Panc1 (cell line): ENCODE results near the gene KRT86. TPM values are rescaled to one million over a fixed set of nuclear protein-coding genes. Genes with fewer than 3 reads are reported as not detected.

ENCODE experiments used
- ATAC-seq: fragments of 200-7000 bp; cut with Tn5 transposase; 2 replicates; pipeline ENCODE4 v1.9.1; 2020; ENCODE audit warnings: mild to moderate bottlenecking, moderate library complexity
- BruUV-seq: library from RNA; stranded (reverse); fragments of 400-500 nt; replicated peaks from 2 replicates; lab custom pipeline; 2021; lab: Mats Ljungman, UMichigan
- CTCF ChIA-PET: fragments of 300-600 bp; sonication (Branson Sonifier 250); formaldehyde crosslinking; loops from one replicate; lab custom pipeline; 2022; ENCODE audit warnings: antibody characterized with exemption; lab: Charles Lee
- POLR2A ChIA-PET: fragments of 300-600 bp; sonication (Branson Sonifier 250); formaldehyde crosslinking; loops from one replicate; lab custom pipeline; 2022; ENCODE audit warnings: antibody characterized with exemption; lab: Charles Lee
- DNase-seq: peaks from one replicate; pipeline ENCODE4 v3.0.0-alpha.2; 2010; ENCODE audit warnings: low read depth, low spot score
- H3K27ac ChIP-seq: 2 replicates; pipeline ENCODE4 v1.5.1; 2011; ENCODE audit warnings: mild to moderate bottlenecking, low read length, inconsistent platforms
- H3K27me3 ChIP-seq: fragments of 200-500 bp; sonication (Bioruptor generic); 2 replicates; pipeline ENCODE4 v1.6.0; 2014; ENCODE audit warnings: low read length, inconsistent platforms; ENCODE audit not compliant: control insufficient read depth, insufficient read depth
- H3K36me3 ChIP-seq: fragments of 200-500 bp; sonication (Bioruptor generic); 2 replicates; pipeline ENCODE4 v1.5.1; 2014; ENCODE audit warnings: inconsistent platforms, mild to moderate bottlenecking, low read length, moderate library complexity; ENCODE audit not compliant: control insufficient read depth, insufficient read depth
- H3K4me1 ChIP-seq: 2 replicates; pipeline ENCODE4 v1.5.1; 2011; ENCODE audit warnings: inconsistent platforms, mild to moderate bottlenecking, low read length, moderate library complexity; ENCODE audit not compliant: control insufficient read depth, insufficient read depth
- H3K4me3 ChIP-seq, 2 experiments: 2 replicates each; pipeline ENCODE4 v1.5.1; 2011 to 2012; ENCODE audit warnings: low read depth in 2 of 2, low read length in 2 of 2, mild to moderate bottlenecking in 2 of 2, inconsistent platforms in 1 of 2, moderate library complexity in 1 of 2
- H3K9me3 ChIP-seq: fragments of 200-500 bp; sonication (Bioruptor generic); 2 replicates; pipeline ENCODE4 v1.5.1; 2014; ENCODE audit warnings: low read depth, mild to moderate bottlenecking, inconsistent platforms, low read length, moderate library complexity; ENCODE audit not compliant: control insufficient read depth, insufficient read depth
- CTCF ChIP-seq: fragments of 450-650 bp; IDR thresholded peaks from 2 replicates; pipeline ENCODE4 v1.5.1; 2017; ENCODE audit warnings: mild to moderate bottlenecking
- POLR2AphosphoS5 ChIP-seq: IDR thresholded peaks from 2 replicates; pipeline ENCODE4 v1.6.1; 2012; ENCODE audit warnings: mild to moderate bottlenecking, low read depth, low read length, moderate library complexity
- SIN3A ChIP-seq: IDR thresholded peaks from 2 replicates; pipeline ENCODE4 v1.6.1; 2012; ENCODE audit warnings: low read depth, mild to moderate bottlenecking, low read length, moderate library complexity, borderline replicate concordance; ENCODE audit not compliant: insufficient read depth
- TCF7L2 ChIP-seq: IDR thresholded peaks from 2 replicates; pipeline ENCODE4 v1.6.1; 2011; ENCODE audit warnings: mild to moderate bottlenecking, low read depth, low read length, inconsistent platforms
- in situ Hi-C: cut with HindIII; loops from 2 replicates; pipeline ENCODE4 v1.10.0; 2016; ENCODE audit warnings: low sequenced_read_pairs, low pct_unique_long_range_greater_than_20kb
- intact Hi-C: fragments of 100-400 bp; cut with micrococcal nuclease; formaldehyde crosslinking; loops from one replicate; pipeline ENCODE4 v1.10.0; 2022; ENCODE audit not compliant: unreplicated experiment
- total RNA-seq: library from RNA; stranded (reverse); gene quantifications from one replicate; pipeline ENCODE4 v1.2.1, GENCODE V29; 2021; ENCODE audit not compliant: unreplicated experiment
- TF ChIP-seq, protein P1 (sequence below), 2 experiments: IDR thresholded peaks; 2 replicates each; pipeline ENCODE4 v1.6.1; 2011 to 2012; ENCODE audit warnings: low read depth in 2 of 2, control low read depth in 1 of 2, low read length in 1 of 2, mild to moderate bottlenecking in 1 of 2, moderate library complexity in 1 of 2; ENCODE audit not compliant: insufficient read depth in 1 of 2

Gene KRT86
- total RNA-seq, 1 experiment from 2014 or later = 1.1 TPM

- TF ChIP-seq POLR2AphosphoS5 (no peak), CTCF (no peak), TCF7L2 (no peak), SIN3A (no peak)
- TF ChIP-seq, protein P1, sequence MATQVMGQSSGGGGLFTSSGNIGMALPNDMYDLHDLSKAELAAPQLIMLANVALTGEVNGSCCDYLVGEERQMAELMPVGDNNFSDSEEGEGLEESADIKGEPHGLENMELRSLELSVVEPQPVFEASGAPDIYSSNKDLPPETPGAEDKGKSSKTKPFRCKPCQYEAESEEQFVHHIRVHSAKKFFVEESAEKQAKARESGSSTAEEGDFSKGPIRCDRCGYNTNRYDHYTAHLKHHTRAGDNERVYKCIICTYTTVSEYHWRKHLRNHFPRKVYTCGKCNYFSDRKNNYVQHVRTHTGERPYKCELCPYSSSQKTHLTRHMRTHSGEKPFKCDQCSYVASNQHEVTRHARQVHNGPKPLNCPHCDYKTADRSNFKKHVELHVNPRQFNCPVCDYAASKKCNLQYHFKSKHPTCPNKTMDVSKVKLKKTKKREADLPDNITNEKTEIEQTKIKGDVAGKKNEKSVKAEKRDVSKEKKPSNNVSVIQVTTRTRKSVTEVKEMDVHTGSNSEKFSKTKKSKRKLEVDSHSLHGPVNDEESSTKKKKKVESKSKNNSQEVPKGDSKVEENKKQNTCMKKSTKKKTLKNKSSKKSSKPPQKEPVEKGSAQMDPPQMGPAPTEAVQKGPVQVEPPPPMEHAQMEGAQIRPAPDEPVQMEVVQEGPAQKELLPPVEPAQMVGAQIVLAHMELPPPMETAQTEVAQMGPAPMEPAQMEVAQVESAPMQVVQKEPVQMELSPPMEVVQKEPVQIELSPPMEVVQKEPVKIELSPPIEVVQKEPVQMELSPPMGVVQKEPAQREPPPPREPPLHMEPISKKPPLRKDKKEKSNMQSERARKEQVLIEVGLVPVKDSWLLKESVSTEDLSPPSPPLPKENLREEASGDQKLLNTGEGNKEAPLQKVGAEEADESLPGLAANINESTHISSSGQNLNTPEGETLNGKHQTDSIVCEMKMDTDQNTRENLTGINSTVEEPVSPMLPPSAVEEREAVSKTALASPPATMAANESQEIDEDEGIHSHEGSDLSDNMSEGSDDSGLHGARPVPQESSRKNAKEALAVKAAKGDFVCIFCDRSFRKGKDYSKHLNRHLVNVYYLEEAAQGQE (IDR thresholded peaks at IDR 0.05; ENCODE audit: insufficient read depth in 1 of 2, low read depth in 2 of 2, low read length in 1 of 2) = no peak
- ChIA-PET CTCF (interaction anchor here (0.5 to 1.4 kb wide), 5 partner anchors 13 to 78 kb away, joined by 3 to 4 read pairs (median 3); no protein-coding TSS in a partner anchor), POLR2A (interaction anchor here (0.6 kb wide), 1 partner anchor 657 kb away, joined by 3 read pairs; no protein-coding TSS in a partner anchor)
- Histone ChIP-seq H3K27me3 (no peaks in the 10 kb centered on the region), H3K4me3 (no peak overlapping the region), H3K4me1 (peaks cover 36% of the 10 kb centered on the region), H3K27ac (peak overlapping the region; percentile 64), H3K9me3 (no peaks in the 10 kb centered on the region), H3K36me3 (no peaks in the 10 kb centered on the region)
- ATAC-seq = no peak
- no peak for DNase-seq
- in situ Hi-C loops (no loop called here), intact Hi-C loops (no loop called here)
- no TSS peak for BruUV-seq
These were observed 36.1 kb upstream of the KRT86 start for GRCh38 chr12:52238207-52238840.

DNA sequence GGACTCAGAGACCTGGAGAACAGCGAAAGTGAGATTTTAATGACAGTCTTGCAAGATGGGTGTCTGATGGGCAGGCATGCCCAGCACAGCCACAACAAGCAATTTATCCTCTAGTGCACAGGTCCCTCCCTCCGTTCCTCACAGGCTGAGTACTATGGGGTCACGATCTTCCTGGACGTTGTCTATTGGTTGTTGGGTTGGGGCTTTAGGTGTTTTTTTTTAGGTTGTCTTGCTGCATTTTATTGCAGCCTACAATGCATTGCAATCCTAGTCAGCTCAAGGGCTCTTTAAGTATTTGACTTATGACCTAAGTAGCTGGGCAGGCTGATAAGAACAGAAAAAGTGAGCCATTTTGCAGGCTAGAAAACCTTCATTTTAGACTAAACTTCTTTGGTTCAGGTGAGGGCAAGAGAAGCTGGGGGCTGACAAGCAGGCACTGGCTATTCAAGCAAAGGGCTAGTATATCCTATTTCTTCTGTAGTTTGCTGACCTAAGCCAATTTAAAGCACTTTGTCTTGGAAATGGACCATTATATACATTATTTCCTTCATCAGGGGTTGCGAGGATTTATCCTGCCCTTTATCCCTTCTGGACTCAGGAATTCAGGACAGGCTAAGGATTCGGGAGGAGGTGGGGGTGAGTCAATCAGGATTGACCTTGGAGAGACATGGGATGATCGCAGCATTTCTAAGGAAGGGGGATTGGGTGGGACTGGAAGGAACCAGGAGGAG, 35.4 kb upstream of the KRT86 start:
- no peaks in the 10 kb centered on the region for H3K36me3 ChIP-seq
- POLR2A ChIA-PET = interaction anchor here (0.6 kb wide), 1 partner anchor 245 kb away, joined by 3 read pairs; no protein-coding TSS in a partner anchor
- no peak for TF ChIP-seq POLR2AphosphoS5
- TF ChIP-seq CTCF = no peak
- no peak for TF ChIP-seq SIN3A
- TF ChIP-seq, protein P1 (IDR thresholded peaks at IDR 0.05; ENCODE audit: insufficient read depth in 1 of 2, low read depth in 2 of 2, low read length in 1 of 2) = no peak
- TF ChIP-seq TCF7L2 = no peak
- no TSS peak for BruUV-seq
- CTCF ChIA-PET = no interaction called here
- in situ Hi-C loops (no loop called here), intact Hi-C loops (no loop called here)
- H3K27ac ChIP-seq = peak overlapping the region; percentile 74
- ATAC-seq (no peak), DNase-seq (no peak)
- H3K27me3 ChIP-seq = no peaks in the 10 kb centered on the region
- H3K4me1 ChIP-seq = peaks cover 44% of the 10 kb centered on the region
- no peak overlapping the region for H3K4me3 ChIP-seq
- no peaks in the 10 kb centered on the region for H3K9me3 ChIP-seq
